ENCODE measurements around the gene FBXL17.
"Not testable (repeated sequence)": the region's sequence is repeated elsewhere in the genome, so short reads cannot be mapped to it uniquely, and the experiment has no call there.

Gene FBXL17

DNA sequence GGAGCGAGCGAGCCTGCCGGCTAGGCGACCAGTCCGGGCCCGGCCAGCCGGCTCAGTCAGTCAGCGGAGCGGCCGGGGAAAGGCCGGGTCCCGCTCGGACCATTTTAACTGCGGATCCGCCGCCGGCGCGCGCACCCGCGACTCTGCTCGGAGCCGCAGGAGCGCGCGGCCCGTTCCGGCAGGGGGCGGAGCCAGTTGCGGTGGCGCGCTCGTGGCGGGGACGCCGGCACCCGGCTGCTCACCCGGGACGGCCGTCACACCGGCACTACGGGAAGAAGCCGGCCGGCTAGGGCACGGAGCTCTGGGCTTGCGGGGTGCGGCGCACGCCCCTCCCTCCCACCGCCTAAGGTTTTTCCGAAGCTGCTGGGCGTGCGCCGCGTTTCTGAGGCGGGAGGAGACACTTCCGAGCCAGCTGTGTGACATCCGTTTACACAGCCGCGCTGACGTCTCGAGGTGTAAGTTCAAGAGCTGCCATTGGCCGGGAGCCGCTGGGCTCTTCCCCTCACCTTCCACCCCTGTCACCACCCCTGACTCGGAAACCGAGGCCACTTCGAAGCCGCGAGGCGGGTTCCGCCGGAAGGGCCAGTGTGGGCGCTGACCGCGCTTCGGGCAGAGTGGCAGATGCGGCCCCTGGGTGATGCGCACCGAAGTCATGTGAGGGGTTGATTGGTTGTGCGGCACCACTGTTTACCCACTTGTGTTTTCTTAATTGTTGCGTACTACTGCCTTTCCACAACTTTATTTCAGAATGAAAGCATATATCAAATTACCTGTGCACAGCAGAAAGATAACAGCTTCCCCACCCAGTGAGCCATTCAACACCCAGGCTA lies at the start of gene FBXL17:
Gene FBXL17, minus strand, starts transcription at position 145 of the 830 bp plus-strand sequence.
- DNase-seq = peak; percentile 95

DNA sequence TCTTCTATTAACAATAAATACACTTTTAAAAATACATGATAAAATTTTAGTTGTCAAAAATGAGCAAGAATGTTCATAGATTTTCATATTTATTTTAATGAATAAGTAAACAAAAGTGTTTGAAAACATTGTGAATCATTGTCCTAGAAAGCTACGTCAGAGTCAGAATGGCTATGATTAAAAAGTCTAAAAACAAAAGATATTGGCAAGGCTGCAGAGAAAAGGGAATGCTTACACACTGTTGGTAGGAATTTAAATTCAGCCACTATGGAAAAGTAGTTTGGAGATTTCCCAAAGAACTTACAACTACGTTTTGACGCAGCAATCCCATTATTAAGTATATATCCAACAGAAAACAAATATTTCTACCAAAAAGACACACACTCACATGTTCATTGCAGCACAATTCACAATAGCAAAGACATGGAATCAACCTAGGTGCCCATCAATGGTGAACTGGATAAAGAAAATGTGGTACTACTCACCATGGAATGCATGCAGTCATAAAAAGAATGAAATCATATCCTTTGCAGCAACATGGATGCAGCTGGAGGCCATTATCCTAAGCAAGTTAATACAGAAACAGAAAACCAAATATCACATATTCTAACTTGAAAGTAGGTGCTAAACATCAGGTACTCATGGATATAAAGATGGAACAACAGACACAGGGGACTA lies 49.2 kb upstream of the FBXL17 start:
- DNase-seq = no peak

DNA sequence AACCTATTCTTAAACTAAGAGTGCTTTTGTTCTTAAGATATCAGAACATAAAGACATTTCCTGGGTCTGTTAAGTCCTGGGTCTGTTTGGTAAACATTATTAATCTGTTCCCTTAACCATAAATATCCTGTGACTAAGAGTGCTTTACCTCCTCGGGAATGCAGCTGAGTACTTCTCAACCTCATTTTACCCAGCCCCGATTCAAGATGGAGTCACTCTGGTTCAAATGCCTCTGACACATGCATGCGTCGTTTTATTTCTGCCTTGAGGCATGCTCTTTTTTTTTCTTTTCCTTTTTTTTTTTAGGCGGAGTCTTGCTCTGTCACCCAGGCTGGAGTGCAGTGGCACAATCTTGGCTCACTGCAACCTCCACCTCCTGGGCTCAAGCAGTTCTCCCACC lies 39.8 kb upstream of the FBXL17 start:
- no peak for DNase-seq

DNA sequence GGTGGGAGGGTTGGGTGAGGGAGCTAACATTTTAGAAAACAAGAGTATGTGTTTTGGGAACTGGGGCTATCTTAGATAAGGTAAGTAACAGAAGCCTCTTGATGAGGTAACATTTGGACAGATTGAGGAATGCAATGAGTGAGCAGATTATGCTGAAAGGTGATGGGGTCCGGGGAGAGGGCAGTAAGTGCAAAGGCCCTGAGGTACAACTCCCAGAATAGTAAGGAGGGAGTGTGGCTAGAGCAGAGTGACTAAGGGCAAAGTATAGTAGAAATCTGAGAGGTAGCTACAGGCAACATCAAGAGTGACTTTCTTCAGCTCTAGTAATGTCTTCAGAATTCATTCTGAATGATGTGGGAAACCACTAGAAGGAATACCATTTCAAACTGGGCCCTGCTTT lies 38.9 kb upstream of the FBXL17 start:
- DNase-seq = no peak

DNA sequence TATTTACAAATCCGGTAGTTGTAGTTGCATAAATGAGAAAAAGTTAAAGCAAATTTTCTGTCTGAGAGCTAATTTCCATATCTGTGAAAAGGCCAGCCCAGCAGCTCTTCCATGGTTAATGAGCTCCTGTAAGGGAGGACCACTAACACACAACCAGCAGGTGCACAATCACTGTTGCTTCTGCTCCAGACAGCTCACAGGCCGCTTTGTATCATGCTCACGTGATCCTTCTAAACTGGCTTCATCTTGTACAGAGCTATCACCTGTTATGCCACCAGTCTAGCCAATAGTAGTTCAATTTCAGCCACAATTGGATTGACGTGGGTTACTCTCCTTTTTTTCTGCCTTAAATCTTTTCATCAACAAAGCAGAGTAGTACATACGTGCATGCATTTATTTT lies 38.3 kb upstream of the FBXL17 start:
- no peak for DNase-seq

DNA sequence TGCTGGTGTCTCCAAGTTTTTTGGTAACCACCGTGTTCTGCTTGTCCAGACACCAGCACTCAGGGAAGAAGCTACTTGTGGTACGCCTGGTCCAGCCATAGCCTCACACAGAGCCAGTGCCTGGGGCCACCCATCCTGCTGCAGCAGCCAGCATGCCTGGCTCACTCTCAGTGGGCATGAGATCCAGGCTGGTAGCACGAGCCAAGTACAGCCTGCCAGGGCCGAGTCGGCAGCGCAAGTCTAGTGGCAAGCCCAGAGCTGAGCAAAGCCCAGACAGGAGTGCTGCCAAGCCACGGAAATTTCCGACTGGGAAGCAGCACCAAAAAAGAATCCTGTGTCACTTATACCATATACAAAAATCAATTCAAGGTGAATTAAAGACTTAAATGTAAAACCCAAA lies 36.3 kb upstream of the FBXL17 start:
- no peak for DNase-seq

DNA sequence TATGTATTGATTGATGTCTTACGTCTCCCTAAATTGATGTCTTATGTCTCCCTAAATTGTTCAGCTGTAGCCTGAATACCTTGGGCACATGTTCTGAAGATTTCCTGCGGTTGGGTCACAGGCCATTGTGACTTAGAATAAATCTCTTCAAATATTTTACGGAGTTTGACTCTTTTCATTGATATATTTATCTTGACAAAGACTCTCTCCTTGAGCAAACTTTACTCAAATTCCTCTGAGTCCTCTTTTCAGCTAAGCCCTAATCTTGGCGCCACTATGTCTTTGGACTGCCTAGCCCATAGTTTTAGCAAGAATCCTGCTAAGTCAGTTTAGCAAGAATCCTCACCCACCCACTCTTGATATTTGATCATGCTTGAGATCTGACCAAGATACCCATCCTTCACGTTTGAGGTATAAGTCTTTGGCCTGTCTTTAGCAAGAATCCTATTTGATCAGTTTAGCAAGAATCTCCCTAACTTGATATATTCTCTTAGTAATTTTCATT lies 35.3 kb upstream of the FBXL17 start:
- no peak for DNase-seq

DNA sequence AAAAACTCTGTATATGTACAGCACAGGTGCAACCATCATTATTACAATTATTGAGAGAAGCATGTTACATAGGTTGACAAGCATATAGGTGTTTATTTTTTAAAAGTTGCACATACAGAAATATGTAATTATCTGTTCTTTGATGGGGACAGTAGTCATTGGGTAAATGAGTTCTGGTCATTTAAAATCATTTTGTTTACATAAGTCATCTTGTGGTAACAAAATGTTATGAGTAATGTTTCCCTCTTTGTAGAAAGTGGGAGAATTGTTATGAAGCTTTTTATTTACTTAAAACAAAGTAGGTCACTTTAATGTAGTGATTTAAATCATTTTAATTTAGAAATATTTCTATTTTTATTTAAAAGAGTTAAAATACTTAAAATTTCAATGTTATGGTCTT lies 33.8 kb upstream of the FBXL17 start:
- DNase-seq = no peak

DNA sequence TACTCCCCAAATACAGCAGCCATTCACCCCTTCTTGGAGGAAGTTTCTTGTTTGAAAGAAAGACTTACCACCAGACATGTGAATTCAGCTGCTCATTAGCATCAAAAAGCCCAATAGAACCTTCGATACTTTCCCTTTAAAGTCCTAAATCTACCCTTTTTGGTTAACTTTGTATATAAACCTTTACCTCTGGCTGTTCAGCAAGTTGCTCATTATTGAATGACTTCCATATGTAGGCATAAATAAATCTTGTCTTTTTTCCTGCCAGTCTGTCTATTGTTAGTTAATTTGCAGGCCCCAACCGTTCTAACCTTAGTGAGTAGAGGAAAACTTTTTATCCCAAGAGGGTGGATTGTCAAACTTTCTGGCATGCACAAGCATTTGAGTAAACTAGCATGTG lies 27.9 kb upstream of the FBXL17 start:
- DNase-seq = no peak

DNA sequence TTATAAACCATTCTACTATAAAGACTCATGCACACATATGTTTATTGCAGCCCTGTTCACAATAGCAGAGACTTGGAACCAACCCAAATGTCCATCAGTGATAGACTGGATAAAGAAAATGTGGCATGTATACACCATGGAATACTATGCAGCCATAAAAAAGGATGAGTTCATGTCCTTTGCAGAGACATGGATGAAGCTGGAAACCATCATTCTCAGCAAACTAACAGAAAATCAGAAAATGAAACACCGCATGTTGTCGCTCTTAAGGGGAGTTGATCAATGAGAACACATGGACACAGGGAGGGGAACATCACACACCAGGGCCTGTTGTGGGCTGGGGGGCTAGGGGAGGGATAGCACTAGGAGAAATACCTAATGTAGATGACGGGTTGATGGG lies 23.3 kb upstream of the FBXL17 start:
- DNase-seq = not testable (repeated sequence)

DNA sequence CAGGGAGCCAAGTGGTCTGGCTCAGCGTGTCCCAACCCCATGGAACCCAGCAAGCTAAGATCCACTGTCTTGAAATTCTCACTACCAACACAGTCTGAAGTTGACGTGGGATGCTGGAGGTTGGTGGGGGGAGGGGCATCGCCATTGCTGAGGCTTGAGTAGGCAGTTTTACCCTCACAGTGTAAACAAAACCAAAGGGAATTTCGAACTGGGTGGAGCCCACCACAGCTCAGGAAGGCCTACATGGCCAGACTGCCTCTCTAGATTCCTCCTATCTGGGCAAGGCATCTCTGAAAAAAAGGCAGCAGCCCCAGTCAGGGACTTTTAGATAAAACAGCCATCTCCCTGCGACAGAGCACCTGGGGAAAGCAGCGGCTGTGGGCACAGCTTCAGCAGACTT lies 17.1 kb upstream of the FBXL17 start:
- no peak for DNase-seq

DNA sequence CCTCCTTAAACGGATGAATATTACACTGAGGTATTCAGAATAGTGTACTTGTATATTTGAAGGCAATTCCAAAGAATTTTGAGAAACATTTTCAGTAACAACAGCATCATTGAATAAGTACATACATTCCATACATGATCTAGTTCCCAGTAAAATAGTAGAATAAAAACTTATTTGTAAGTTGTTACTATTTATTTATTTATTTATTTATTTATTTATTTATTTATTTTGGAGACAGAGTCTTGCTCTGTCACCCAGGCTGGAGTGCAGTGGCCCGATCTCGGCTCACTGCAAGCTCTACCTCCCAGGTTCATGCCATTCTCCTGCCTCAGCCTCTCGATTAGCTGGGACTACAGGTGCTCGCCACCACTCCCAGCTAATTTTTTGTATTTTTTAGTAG lies 14.9 kb upstream of the FBXL17 start:
- not testable (repeated sequence) for DNase-seq

DNA sequence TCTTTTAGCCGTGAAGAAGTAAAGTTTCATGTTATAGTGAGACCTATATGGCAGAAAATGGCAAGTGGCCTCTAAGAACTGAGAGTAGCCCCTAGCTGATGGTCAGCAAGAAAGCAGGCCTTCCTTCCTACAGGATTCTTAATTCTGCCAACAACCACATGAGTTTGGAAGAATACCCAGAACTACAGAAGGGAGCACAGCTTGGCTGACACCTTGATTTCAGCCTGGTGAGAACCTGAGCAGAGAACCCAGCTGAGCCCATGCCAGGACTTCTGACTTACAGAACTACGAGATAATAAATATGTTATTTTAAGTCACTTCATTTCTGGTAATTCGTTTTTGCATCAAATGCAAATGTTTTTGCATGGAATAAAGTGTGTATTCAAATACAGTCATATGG lies 5.9 kb upstream of the FBXL17 start:
- no peak for DNase-seq

DNA sequence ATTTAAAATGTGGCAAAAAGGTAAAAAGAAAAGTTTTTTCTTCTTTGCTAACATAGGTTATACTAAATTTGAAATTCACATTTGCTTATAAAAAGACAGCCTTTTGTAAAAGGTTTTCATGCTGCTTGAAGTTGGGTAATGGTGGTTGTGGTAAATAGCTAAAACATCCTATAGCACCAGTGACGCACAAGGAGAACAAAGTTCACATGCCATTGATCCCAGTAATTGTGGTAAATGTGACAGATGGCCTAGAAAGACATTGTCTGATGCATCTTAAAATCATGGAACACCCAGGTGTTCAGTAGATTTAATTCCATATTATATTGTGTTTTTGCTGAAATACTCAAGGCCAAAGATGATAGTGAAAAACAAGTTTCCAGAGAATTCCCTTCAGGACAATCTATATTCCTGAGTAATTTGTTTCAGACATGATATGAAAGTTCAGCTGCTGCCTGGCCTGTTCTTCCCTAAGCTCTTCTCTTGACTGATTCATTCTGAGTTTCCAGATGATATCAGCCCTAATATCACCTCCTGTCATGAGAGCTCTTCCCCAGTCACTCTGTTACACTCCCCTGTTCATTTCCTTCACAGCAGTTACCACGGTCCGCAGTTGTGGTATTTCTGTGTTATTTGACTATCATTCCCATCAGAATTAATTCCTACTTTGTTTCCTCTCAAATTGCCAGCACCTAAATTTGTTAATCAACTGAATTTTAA lies 4.6 kb upstream of the FBXL17 start:
- DNase-seq = no peak

DNA sequence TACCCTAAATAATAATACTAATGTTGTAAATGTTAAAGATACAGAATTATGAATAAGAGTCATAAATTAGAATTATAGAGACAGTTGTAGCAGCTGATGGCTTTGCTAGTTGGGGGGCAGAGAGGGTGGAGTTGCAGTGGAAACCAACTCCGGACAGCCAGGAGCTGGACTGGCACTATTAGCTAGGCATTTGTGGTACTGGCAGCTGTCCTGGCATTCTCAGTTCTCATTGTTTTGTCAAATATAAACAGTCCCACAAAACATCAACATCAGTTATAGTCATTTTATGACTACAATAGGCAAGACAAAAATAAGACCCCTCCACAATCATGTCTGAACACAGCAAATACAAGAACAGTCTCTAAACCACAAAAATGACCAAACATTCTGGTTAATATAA lies 2.8 kb upstream of the FBXL17 start:
- DNase-seq = no peak

DNA sequence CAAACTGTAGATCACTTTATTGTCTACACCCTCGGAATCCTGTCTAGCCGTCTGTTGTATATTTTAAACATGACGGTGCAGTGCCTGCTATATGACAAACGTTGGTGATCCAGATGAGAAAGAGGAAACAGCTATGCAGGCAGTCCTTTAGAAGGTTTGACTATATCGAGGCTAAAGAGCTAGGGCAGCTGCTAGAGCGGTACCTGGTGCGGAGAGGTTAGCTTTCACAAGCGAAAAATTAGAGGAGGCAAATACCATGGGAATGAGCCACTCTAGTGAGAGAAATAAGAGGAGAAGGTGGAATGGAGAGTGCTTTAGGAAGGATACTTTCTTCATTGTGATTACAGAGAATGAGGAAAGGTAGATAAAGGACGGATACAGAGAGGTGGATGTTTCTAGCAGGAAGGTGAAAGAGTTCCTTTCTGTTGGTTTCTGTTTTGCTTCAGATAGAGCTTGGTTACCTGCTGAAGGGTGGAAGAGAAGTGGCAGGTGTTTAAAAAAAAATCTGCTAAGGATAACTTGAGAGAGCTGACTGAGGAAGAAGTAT lies 959 bp upstream of the FBXL17 start:
- peak; percentile 15 for DNase-seq

DNA sequence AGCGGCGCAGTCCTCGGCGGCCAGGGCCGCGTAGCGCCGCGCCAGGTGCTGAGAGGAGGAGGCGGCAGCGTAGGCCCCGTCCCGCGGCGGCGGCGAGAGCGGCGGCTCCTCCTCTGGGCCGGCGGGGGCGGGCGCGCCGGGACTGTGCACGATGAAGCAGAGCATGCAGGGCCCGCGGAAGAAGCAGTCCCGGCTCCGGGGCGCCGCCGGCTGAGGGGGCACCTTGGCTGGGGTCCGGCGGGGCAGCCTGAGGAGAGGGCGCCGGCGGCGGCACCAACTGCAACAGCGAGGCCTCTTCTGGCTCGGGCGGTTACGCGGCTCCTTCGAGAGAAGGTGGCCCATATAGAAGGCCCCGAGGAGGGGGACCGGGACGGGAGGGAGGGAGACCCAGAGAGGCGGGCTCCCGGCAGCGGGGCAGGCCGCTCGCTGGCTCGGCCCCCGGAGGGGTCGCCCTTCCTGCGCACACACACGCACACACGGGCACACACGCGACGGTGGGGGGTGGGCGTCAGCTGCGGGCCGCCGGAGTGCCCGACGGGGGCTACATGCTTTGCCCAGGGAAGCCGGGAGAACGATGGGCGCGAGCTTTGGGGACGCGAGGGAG lies 446 bp downstream of the FBXL17 start:
- peak; percentile 82 for DNase-seq

DNA sequence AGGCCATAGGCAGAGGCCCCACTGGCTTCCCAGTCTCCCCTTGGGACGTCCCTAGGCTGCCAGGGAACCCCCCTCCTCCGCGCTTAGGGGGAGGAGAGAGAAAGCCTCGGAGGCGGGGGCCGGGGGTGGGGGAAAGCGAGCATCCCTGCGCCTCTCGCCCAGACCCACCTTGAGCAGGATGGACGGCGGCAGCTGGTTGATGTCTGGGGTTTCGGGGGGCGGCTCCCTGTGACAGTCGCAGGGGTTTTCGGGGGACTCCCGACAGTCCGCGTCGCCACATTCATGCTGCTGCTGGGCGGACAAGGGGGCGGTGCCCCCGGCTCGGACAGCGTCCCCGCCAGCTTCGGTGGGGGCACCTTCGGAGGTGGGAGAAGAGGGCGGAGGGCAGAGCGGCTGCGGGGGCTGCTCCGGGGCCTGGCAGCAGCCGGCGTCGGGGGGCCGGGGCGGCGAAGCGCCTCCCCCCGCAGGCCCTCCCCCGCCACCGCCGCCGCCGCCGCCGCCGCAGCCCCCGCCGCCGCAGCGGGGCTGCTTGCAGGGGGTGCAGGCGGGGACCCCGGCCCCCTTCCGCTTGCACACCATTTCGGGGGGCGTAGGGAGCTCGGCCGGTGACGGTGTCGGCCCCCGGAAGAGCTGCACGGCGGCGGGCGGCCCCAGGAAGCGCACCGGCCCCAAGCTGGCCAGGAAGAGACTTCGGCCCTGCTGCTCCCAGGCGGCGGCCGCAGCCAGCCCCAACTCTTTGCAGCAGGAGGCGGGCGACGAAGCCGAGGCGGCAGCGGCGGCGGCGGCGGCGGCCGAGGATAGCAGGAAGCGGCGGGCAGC lies 1.2 kb downstream of the FBXL17 start:
- peak; percentile 36 for DNase-seq

DNA sequence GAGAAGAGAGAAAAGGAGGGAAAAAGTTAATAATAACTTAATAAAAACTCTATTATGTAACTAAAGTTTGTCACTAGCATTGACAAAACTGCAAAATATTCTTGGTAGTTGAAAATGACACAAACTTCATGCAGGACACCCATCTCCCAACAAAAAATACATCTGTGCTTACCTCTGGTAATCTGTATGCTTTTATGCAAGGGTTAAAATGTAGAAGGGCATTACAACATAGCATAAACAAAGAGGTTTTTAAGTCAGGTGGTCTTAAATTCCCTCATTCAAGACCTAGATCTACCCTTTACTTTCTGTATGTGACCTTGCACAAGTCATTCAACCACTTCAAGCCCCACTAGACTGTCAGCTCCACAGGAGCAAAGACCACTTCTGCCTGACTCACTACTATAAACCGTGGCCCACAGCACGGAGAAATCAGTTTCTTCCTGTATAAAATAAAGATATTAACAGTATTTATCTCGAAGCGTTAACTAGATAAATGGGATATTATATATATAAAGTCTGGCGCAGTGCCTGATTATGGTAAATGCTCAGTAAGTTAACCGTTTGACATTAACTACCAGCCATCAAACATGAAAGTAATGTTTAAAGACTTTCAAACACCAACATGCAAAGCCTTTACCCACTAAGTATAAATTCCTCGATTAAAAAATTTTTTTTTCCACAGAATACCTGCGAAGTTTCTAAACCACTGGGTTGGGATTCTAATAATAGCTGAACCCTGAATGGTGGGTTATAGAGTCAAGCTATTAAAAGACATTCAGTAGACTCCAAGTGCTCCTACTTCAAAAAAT lies 2.0 kb downstream of the FBXL17 start:
- peak; percentile 6 for DNase-seq

DNA sequence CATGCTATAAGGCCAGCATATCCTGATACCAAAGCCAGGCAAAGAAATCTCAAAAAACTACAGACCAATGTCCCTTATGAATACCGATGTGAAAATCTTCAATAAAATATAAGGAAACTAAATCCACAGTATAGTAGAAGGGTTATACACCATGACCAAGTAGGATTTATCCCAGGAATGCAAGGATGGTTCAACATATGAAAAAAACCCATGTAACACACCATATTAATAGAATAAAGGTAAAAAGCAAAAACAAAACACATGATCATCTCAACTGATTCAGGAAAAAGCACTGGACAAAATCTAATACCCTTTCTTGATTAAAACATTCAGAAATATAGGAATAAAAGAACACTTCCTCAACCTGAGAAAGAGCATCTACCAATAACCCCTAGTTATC lies 6.1 kb downstream of the FBXL17 start:
- no peak for DNase-seq

DNA sequence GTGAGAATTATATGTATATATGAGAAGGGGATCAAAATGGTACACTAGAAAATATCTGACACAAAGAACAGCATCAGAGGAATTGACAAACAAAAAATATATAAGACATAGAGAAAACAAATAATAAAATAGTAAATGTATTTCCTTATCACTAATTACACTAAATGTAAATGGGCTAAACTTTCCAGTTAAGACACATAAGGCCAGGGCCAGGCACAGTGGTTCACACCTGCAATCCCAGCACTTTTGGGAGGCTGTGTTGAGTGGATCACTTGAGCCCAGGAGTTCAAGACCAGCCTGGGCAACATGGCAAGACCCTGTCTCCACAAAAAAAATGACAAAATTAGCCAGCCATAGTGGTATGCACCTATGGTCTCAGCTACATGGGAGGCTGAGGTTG lies 8.5 kb downstream of the FBXL17 start:
- no peak for DNase-seq
